NOMO-1 (cell line): ENCODE data around the gene MFN1.
"Not testable (repeated sequence)": the region's sequence is repeated elsewhere in the genome, so short reads cannot be mapped to it uniquely, and the experiment has no call there.

ENCODE experiments used
- DNase-seq, 2 experiments: peaks; one replicate each; lab custom pipeline; 2025; ENCODE audit not compliant: unreplicated experiment in 2 of 2; lab: John Stamatoyannopoulos, UW

MFN1 gene

DNA sequence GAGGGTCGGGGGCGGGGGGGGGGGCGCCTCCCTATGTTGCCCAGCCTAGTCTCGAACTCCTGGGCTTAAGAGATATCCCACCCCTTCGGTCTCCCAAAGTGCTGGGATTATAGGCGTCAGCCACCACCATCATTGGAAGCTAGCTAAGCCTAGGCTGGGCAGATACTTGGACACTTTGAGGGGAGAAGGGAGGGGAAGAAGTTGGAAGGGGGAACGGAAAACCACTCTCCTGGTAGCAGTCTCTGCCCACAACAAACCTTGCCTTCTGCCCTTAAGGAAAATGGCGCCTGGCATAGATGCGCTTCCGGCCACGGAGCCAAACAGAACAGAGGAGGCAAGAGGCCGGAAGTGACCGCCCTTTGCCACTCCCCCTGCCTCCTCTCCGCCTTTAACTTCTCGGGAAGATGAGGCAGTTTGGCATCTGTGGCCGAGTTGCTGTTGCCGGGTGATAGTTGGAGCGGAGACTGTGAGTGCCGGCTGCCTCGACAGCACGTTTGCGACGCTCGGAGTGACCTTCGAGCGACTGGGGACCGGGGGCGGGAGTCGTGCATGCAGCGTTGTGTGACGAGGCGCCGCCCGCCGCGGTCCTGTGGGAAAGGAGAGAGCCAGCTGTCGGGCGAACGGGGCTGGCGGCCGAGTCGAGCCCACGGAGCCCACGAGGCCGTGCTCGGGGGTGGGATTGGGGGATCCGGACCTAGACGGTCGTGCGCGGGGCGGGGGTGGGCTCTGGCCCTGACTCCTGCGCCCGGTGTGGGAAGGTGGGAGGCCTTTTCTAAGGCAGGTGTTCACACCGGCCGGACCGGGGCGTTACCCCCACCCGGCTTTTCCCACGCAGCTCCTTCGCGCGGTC is at the start of gene MFN1:
Gene MFN1 (plus strand): TSS at position 365 of the 850 bp plus-strand sequence. CDS start 1,143 bp downstream, outside the sequence.
- DNase-seq, result peak; percentile 98 to 99

DNA sequence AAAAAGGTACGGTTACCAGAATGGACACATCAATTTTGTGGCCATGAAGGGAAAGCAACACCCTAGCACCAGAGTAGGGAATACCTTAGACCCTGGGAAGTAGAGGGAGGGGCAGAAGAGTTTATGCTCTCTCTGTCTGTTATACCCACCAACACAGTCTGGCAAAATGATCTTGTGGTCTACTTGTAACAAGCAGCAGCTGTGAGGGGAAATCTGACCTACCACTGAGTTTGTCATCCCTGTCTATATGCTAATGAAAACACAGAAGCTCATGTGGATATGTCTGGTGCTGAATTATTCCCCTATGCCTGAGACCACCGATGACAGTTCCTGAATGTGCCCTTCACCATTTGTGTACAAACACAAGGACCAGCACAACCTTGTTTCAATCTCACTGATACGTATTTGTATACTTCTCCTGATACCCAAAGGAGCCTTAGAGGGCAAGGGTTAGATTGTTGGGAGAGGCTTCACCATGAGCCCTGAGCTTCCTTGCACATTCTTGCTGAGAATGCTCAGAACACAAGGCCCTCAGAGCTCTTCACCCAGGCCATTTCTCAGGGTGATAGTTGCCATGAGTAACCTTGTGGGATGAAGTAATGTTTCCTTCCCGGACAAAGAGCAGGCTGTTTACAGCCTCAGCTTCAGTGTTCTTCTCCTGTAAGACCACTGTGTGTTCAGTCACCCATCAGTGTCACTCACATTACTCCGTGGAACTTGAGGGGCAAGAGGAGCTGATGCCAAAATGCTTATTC is 49.4 kb upstream of the MFN1 start:
- no peak for DNase-seq

DNA sequence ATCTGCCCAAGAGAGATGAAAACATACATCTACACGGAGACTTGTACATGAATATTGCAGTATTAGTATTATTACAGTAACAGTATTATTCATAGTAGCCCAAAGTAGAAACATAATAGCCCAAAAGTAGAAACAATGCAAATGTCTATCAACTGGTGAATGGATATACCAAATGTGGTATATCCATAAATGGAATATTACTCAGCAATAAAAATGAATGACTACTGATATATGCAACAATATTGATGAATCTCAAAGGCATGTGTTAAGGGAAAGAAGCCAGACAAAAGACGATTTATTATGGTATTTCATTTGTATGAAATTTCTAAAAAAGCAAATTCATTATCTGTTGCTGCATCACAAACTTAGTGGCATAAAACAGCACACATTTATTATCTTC is 48.2 kb upstream of the MFN1 start:
- no peak for DNase-seq

DNA sequence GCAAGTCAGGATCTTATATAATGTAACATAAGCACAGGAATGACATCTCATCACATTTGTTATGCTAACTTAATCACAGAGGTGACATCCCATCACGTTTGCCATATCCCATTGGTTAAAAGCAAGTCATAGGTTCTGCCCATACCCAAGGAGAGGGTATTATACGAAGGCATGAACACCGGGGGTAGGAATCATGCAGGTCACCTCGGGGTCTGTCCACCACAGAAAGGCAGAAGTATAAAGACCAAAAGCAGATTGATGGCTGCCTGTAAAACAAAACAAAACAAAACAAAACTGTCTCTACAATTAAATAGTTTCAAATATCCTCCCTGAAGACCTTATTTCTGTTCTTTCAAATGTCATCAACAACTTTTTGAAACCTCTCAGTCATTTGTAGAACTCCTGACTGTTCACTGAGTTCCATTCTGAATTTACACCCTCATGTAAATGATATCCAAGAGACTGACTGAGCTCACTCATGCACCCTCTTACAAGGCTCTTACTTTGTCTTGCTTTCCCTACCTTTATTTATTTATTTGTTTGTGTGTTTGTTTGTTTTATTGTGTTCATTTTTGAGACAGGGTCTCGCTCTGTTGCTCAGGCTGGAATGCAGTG is 47.4 kb upstream of the MFN1 start:
- no peak for DNase-seq

DNA sequence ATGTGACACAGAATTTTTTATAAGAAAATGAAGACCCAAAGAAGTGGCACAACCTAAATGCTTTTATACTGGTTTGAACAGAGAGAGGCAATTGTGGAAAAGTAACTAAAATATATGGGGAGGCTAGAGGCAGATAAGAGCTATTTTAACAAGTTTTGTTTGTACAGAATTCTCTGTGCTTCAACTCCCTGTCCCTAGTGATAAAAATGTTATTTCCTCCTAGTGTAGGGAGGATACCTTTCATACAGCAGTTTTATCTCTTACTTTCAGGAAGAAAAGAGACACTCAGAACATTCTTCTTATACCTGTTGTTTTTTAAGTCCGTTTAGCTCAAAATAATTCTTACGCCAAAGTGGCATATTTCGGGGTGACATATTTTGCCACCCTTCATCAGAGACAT is 45.9 kb upstream of the MFN1 start:
- DNase-seq, result no peak

DNA sequence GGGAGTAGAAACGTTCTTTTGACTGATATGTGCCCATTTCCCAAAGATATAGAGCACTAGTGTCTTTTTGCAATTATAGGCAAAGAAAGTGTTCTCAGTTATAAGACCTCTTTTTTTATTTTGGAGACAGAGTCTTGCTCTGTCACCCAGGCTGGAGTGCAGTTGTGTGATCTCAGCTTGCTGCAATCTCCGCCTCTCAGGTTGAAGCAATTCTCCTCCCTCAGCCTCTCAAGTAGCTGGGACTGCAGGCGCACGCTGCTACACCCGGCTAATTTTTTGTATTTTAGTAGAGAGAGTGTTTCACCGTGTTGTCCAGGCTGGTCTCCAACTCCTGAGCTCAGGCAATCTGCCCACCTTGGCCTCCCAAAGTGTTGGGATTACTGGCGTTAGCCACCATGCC is 45.4 kb upstream of the MFN1 start:
- no peak for DNase-seq

DNA sequence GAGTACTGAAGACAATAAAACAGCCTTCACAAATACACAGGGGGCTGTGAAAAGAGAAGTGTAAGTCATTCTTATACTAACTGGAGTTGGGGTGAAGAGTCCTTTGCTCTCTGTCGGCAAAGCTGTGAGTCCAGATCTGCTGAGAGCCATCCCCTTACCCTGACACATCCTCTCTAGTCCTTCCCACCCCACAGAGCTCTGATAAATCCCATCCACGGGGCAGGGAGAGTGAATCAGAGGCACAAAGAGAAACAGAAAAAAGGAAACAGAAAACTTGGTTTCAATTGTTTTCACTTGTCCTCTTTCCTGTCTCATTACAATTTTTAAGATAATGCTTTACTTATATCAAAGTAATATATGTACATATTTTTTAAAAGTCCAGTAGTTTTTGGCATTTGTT is 42.9 kb upstream of the MFN1 start:
- DNase-seq, result no peak

DNA sequence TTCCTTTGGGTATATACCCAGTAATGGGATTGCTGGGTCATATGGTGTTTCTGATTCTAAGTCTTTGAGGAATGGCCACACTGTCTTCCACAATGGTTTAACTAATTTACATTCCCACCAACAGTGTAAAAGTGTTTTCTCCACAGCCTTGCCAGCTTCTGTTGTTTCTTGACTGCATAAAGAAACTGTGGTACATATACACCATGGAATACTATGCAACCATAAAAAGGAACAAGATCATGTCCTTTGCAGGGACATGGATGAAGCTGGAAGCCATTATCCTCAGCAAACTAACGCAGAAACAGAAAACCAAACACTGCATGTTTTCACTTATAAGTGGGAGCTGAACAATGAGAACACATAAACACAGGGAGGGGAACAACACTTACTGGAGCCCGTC is 40.1 kb upstream of the MFN1 start:
- DNase-seq, result not testable (repeated sequence)

DNA sequence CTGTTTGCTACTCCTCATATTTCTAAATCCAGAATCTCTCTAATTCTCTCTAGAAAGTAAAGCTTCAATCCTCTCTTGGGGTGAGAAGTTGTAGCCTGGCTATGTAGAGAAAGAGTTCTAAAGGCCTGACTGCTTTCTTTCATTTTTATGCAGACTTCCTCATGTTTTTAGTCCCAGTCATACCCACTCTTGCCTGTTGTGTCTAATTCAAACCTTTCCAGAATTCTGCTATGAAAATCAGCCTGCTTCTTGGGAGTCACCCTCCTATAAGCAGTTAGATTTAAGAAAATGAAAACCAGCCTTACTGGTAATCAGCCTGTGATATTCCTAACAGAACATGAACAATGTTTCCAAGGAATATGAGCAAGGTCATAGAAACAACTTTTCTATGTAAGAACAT is 39.5 kb upstream of the MFN1 start:
- no peak for DNase-seq

DNA sequence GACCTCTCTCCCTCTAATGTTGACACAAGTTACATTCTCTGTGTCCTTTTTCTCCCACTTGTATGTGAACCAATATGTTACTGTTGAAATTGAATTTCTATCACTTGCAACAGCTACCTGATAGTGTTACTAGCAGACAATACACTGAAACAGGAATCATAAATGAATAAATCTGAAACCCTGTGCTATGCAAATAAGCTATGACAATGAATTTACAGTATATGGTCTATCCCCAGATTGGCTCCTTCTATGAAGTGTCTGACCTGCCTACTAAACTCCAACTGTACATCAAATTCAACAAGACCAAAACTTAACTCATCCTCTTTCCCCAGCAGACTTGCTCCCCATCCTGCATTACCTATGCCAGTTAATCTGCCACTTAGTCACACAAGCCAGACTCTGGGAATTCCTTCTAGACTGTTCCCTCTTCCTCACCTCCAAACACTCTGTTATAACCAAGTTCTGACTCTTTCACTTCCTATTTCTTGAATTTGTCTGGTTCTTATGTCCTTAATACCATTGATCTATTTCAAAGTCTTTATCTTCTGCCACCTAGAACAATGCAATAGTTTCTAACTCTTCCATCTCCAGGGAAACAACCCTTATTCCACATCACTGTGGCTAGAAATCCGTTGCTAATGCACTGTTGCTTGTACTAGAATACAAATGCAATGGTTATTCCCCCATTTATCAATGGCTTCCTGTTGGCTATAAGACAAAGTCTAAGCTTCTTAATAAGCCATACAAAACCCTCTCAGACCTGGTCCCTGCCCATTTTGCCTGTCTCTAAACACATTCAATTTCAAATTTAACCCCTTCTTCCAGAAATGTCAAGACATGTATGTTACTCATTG is 38.1 kb upstream of the MFN1 start:
- DNase-seq, result peak in 1 of 2 experiments; percentile 19

DNA sequence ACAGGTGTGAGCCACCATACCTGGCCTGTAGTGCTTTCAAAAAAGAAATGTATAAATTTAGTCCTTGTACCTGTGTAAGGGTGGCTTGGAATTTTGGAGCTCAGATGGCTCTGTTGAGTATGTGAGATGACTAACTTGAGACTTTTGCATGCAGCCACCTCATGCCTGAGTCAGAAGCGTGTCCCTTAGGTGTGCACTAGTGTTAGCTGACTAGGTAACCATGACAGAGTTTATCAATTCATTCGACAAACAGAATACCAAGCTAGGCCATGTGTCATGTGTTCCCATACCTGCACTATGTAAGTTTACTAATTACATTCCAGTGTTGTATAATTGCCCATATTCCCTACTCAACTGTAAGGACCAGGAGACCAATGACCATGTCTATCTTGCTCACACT is 28.6 kb upstream of the MFN1 start:
- DNase-seq, result no peak

DNA sequence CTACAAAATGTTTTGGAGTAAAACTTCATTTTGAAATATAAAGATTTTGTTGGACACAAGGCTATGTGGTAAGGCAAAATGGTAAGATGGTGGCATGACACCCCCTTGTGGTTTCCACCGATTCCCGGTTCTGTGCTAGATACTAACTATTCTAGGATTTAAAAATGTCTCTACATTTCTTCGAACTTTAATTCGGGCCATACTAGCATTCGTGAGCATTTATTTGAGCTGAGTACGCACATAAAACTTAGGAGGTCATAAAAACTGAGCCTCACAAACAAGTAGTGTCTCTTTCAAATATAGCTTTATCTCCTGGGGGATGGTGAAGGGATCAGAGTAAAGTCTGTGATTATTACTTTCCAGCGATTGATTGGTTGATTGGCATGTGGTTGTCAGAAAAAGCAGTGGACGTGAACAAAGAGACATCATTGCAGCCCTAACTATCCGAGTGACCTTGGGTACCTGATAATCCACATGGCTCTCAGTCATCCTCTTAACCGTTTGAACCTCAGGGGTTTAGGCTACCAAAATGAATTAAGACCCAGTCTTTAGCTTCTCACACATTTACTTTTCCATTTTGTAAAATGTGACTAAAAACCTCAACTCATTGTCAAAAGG is 25.7 kb upstream of the MFN1 start:
- DNase-seq, result peak; percentile 24 to 58

DNA sequence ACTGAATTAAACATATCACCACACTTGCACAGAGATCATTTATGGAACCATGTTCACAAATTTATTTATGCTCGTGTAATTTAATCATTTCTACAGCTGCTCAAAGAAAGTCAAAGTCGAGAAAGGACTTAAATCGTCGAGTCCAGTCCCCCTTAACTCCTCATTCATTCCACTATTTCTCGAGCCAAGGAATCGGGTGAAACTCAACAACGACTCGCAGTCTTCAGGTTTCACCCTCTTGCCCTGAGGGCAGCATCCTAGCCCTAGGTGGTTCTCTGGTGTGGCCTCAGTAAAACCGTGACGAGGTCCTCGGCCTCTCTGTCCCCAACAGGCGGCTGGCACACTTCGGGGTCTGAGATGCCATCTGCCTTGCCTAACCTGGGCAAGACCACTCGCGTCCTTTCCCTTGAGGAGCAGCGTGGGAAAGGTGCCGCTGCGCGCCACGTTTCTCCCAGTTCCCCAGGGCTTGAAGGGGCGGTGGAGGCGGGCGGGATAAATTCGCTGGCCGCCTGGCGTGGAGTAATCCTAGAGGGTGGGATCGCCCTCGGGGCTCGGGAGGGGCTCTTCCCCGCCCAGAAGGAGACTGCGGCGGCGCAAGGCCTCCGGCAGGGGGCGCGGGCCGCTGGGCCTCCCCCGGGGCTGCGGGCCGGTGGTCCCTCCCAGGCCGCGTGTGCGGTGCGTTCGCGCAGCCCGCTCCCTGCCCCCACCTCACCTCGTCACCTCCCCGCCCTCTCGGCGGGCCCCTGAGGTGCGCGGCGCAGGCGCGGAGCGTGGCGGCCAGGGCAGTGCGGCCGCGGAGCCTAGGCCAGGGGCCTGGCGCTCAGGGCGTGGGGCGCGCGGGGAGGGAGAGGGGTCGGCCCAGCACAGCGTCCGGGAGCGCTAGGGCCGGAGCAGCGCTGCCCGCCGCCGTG is 25.0 kb upstream of the MFN1 start, which contains the start of gene ZNF639:
Gene ZNF639 (plus strand): TSS at position 746 of the 911 bp plus-strand sequence. CDS start 5,263 bp downstream, outside the sequence.
- peak; percentile 78 to 91 for DNase-seq

DNA sequence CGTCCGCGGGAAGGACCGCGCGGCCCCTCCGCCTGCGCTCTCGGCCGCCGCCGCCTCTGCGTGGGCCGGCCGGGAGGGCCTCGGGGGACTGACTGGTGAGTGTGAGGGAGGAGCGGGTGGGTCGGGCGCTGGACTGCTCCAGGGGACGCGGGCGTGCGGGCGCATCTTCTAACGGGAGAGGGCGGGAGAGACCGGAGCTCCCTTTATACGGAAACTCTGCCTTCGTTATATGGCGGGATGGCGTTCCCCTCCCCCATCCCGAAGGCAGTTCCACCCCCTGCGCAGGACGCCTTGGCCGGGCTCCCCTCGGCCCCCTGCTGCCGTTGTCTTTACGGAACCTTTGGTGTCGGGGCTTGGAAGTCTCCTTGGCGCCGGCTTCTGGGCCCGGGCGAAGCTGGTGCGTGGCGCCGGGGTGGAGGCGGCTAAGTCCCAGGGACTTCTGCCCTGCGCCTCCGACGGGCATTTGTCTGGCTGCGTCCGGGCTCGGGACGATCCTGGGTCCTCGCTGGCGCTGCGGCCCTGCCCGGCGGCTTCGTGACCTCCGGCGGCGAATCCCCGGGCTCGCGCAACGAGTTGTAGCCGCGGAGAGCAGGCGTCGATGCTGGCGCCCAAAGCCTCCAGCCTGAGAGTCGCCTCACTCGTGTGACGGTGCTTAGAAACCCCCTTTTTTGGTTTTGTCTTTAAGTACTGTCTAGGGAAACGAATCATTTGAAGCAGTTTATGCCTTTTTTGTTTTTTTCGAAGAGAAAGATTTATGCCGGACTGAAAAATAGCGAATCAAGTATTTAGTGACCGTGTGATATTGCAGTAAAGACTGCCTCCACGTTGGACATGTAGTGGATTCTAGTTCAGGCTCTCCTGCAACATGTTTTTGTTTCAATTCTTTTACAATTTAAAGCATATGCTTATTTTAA is 24.1 kb upstream of the MFN1 start:
- DNase-seq, result peak; percentile 50 to 70

DNA sequence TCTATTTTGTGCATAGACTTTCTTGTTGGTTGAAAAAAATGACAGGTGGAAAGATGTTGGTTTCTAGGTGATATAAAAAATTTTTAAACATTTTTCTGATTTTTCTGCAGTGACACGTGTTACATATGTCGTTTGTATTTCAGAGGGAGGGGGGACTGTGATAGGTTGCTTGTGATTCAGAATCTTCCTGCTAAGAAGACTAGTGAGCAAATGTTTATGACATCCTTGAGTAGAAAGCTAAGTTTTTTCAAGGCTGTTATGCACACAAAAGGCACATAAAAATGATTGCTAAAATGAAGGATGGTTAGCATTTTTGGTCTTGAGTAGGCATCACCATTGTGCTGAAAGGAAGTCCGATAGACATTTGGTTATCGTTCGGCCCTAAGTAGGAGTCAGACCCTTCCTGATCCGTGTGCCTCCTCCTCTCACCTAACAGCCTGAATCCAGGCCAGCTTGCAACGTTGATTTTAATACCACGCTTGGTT is 23.2 kb upstream of the MFN1 start:
- no peak for DNase-seq

DNA sequence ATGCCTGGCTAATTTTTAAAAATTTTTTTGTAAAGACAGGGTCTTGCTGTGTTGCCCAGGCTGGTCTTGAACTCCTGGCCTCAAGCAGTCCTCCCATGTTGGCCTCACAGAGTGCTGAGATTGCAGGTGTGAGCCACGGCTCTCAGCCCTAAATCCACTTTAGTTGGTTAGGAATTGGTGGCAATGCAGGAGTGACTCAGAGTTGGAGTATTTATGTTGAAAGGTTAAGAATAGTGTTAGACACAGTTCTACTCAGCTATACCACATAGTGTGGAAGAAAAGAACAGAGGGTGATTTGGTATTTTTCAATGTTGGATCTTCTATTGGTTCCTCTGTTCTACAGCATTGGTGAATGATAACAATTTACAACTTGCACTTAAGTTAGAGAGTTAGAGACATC is 17.1 kb upstream of the MFN1 start:
- DNase-seq, result no peak

DNA sequence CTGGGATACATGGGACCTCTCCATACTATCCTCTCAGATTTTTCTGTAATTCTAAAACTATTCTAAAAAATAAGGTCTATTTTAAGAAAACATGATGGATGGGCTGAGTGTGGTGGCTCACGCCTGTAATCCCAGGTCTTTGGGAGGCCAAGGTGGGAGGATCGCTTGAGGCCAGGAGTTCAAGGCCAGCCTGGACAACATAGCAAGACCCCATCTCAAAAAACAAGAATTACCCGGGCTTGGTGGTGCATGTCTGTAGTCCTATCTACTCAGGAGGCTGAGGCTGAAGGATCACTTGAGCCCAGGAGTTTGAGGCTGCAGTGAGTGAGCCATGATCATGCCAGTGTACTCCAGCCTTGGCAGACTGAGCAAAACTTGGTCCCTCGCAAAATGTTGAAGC is 15.3 kb upstream of the MFN1 start:
- DNase-seq, result no peak

DNA sequence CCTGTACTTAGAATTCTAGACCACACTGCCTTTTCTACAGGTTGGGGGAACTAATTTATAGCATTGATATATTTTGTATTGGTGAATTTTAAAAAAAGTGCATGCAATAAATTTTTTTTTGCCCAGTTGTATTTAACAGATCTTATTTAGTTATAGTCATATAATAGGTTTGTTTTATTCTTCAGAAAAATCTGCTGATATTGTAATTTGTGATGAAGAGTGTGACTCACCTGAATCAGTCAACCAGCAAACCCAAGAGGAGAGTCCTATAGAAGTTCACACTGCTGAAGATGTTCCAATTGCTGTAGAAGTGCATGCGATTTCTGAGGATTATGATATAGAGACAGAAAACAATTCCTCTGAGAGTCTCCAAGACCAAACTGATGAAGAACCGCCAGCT is 14.4 kb upstream of the MFN1 start:
- DNase-seq, result no peak
